ENCODE results near the gene MTIF3.

The MTIF3 gene

GRCh38 chr13:27455331-27455855, 5.0 kb upstream of the MTIF3 start:
- DNase-seq = peak; percentile 29

GRCh38 chr13:27450921-27451471, 632 bp upstream of the MTIF3 start:
- peak; percentile 35 for DNase-seq

- DNase-seq = no peak
Measured at GRCh38 chr13:27449081-27449603, 1.2 kb downstream of the MTIF3 start.

GRCh38 chr13:27448308-27448707, 2.1 kb downstream of the MTIF3 start:
- no peak for DNase-seq

GRCh38 chr13:27446986-27447583, 3.3 kb downstream of the MTIF3 start:
- no peak for DNase-seq

GRCh38 chr13:27442797-27443196, 7.6 kb downstream of the MTIF3 start:
- DNase-seq = no peak

- DNase-seq = peak; percentile 38
Measured at GRCh38 chr13:27442071-27442647, 8.2 kb downstream of the MTIF3 start.

- no peak for DNase-seq
Measured at GRCh38 chr13:27440408-27440807, 10.0 kb downstream of the MTIF3 start.

- DNase-seq = no peak
Measured at GRCh38 chr13:27437126-27437525, 13.2 kb downstream of the MTIF3 start.

- no peak for DNase-seq
Measured at GRCh38 chr13:27432611-27433210, 17.7 kb downstream of the MTIF3 start.

- no peak for DNase-seq
Measured at GRCh38 chr13:27432180-27432579, 18.2 kb downstream of the MTIF3 start.

- no peak for DNase-seq
Measured at GRCh38 chr13:27428160-27428559, 22.2 kb downstream of the MTIF3 start.

- no peak for DNase-seq
Measured at GRCh38 chr13:27427641-27428040, 22.7 kb downstream of the MTIF3 start.

- peak; percentile 79 for DNase-seq
Measured at GRCh38 chr13:27425918-27426630, 24.3 kb downstream of the MTIF3 start.

GRCh38 chr13:27425158-27425917, 25.0 kb downstream of the MTIF3 start:
- DNase-seq = no peak

GRCh38 chr13:27424246-27425157, 25.9 kb downstream of the MTIF3 start, which contains the start of gene GTF3A:
Gene GTF3A, plus strand, starts transcription at chr13:27424619.
- peak; percentile 89 for DNase-seq

- no peak for DNase-seq
Measured at GRCh38 chr13:27423333-27423732, 27.0 kb downstream of the MTIF3 start.

GRCh38 chr13:27421101-27421871, 29.1 kb downstream of the MTIF3 start:
- no peak for DNase-seq

GRCh38 chr13:27419328-27419727, 31.0 kb downstream of the MTIF3 start:
- DNase-seq = no peak

GRCh38 chr13:27415116-27415515, 35.2 kb downstream of the MTIF3 start:
- no peak for DNase-seq
